HG03442 (cell line): Measurements from ENCODE around the gene HDAC9.

Source experiments
- ATAC-seq: cut with Tn5 transposase; IDR thresholded peaks from one replicate; pipeline ENCODE4 v1.9.1; 2021; ENCODE audit warnings: mild to moderate bottlenecking, moderate library complexity; ENCODE audit not compliant: unreplicated experiment

The HDAC9 gene

GRCh38 chr7:18771834-18772566 lies 276.5 kb downstream of the HDAC9 start:
- ATAC-seq, result no peak

- ATAC-seq, result no peak
These were observed 277.0 kb downstream of the HDAC9 start for GRCh38 chr7:18772567-18772965.

- ATAC-seq, result no peak
These were observed 281.8 kb downstream of the HDAC9 start for GRCh38 chr7:18777314-18777713.

GRCh38 chr7:18778594-18778993 lies 283.0 kb downstream of the HDAC9 start:
- ATAC-seq, result no peak

- no peak for ATAC-seq
These were observed 284.7 kb downstream of the HDAC9 start for GRCh38 chr7:18780266-18780665.

GRCh38 chr7:18780938-18781337 lies 285.4 kb downstream of the HDAC9 start:
- ATAC-seq, result no peak

GRCh38 chr7:18786196-18786727 lies 290.7 kb downstream of the HDAC9 start:
- ATAC-seq, result no peak

- ATAC-seq, result no peak
These were observed 291.2 kb downstream of the HDAC9 start for GRCh38 chr7:18786796-18787195.

GRCh38 chr7:18788026-18788425 lies 292.5 kb downstream of the HDAC9 start:
- no peak for ATAC-seq

- no peak for ATAC-seq
These were observed 297.5 kb downstream of the HDAC9 start for GRCh38 chr7:18792871-18793595.

- ATAC-seq, result no peak
These were observed 300.7 kb downstream of the HDAC9 start for GRCh38 chr7:18796216-18796615.

- no peak for ATAC-seq
These were observed 302.7 kb downstream of the HDAC9 start for GRCh38 chr7:18798088-18798906.

- ATAC-seq, result no peak
These were observed 304.4 kb downstream of the HDAC9 start for GRCh38 chr7:18799899-18800298.

GRCh38 chr7:18803923-18804322 lies 308.4 kb downstream of the HDAC9 start:
- no peak for ATAC-seq

- no peak for ATAC-seq
These were observed 310.6 kb downstream of the HDAC9 start for GRCh38 chr7:18806177-18806576.

GRCh38 chr7:18808026-18808425 lies 312.5 kb downstream of the HDAC9 start:
- no peak for ATAC-seq

- no peak for ATAC-seq
These were observed 319.9 kb downstream of the HDAC9 start for GRCh38 chr7:18815261-18815960.

GRCh38 chr7:18820981-18821380 lies 325.4 kb downstream of the HDAC9 start:
- ATAC-seq, result no peak

GRCh38 chr7:18821554-18821953 lies 326.0 kb downstream of the HDAC9 start:
- ATAC-seq, result no peak

- ATAC-seq, result no peak
These were observed 328.6 kb downstream of the HDAC9 start for GRCh38 chr7:18824157-18824556.
